Measurements from ENCODE around the gene ABCA8. TPM values are rescaled to one million over a fixed set of nuclear protein-coding genes. Genes with fewer than 3 reads are reported as not detected.
"Not testable (repeated sequence)": the region's sequence is repeated elsewhere in the genome, so short reads cannot be mapped to it uniquely, and the experiment has no call there.

Gene ABCA8
- total RNA-seq, 2 experiments from 2014 or later: not detected

- H3K4me1 Mint-ChIP-seq: no peaks in the 10 kb centered on the region
- H3K27me3 Mint-ChIP-seq: no peaks in the 10 kb centered on the region
- no peaks in the 10 kb centered on the region for H3K36me3 Mint-ChIP-seq (ENCODE audit: low read depth)
- DNase-seq (no peak), ATAC-seq (no peak)
- intact Hi-C loops (cut with DNase I, micrococcal nuclease): no loop called here
- H3K4me3 Mint-ChIP-seq: no peak overlapping the region
- H3K27ac Mint-ChIP-seq: no peak overlapping the region
- peaks cover 3% of the 10 kb centered on the region for H3K9me3 Mint-ChIP-seq (ENCODE audit: low read depth)
- POLR2A ChIA-PET: no interaction called here
- CTCF ChIA-PET: no interaction called here
Observed at GRCh38 chr17:68961214-68961882, 6.2 kb upstream of the ABCA8 start.

- H3K36me3 Mint-ChIP-seq (ENCODE audit: low read depth); H3K4me1 Mint-ChIP-seq; CTCF ChIA-PET; H3K4me3 Mint-ChIP-seq; POLR2A ChIA-PET; H3K9me3 Mint-ChIP-seq (ENCODE audit: low read depth); H3K27ac Mint-ChIP-seq; H3K27me3 Mint-ChIP-seq; intact Hi-C loops (cut with DNase I, micrococcal nuclease): not testable (repeated sequence)
- DNase-seq: peak; percentile 10
- peak; percentile 39 for ATAC-seq
Observed at GRCh38 chr17:68959117-68959516, 3.9 kb upstream of the ABCA8 start.

GRCh38 chr17:68957944-68958343 lies 2.8 kb upstream of the ABCA8 start:
- H3K27me3 Mint-ChIP-seq: no peaks in the 10 kb centered on the region
- ChIA-PET CTCF (no interaction called here), POLR2A (interaction anchor here (0.6 kb wide), 1 partner anchor 549 kb away, joined by 4 read pairs; no protein-coding TSS in a partner anchor)
- H3K9me3 Mint-ChIP-seq (ENCODE audit: low read depth): peaks cover 3% of the 10 kb centered on the region
- DNase-seq (no peak), ATAC-seq (peak; percentile 44)
- intact Hi-C loops (cut with DNase I, micrococcal nuclease): no loop called here
- no peaks in the 10 kb centered on the region for H3K4me1 Mint-ChIP-seq
- no peak overlapping the region for H3K4me3 Mint-ChIP-seq
- H3K27ac Mint-ChIP-seq: no peak overlapping the region
- no peaks in the 10 kb centered on the region for H3K36me3 Mint-ChIP-seq (ENCODE audit: low read depth)

GRCh38 chr17:68954146-68954896 lies 871 bp downstream of the ABCA8 start:
- ChIA-PET CTCF (interaction anchor here (0.5 to 0.6 kb wide), 2 partner anchors 171 to 279 kb away, joined by 3 read pairs; no protein-coding TSS in a partner anchor), POLR2A (no interaction called here)
- Mint-ChIP-seq H3K27me3 (no peaks in the 10 kb centered on the region), H3K4me1 (no peaks in the 10 kb centered on the region), H3K27ac (no peak overlapping the region), H3K4me3 (no peak overlapping the region), H3K9me3 (ENCODE audit: low read depth) (peaks cover 2% of the 10 kb centered on the region), H3K36me3 (ENCODE audit: low read depth) (no peaks in the 10 kb centered on the region)
- intact Hi-C loops (cut with DNase I, micrococcal nuclease): no loop called here
- no peak for ATAC-seq
- DNase-seq: no peak

GRCh38 chr17:68953340-68953997 lies 1.7 kb downstream of the ABCA8 start:
- Mint-ChIP-seq H3K4me1 (no peaks in the 10 kb centered on the region), H3K27me3 (no peaks in the 10 kb centered on the region), H3K36me3 (ENCODE audit: low read depth) (no peaks in the 10 kb centered on the region), H3K27ac (no peak overlapping the region), H3K9me3 (ENCODE audit: low read depth) (no peaks in the 10 kb centered on the region), H3K4me3 (no peak overlapping the region)
- ChIA-PET POLR2A (no interaction called here), CTCF (no interaction called here)
- no peak for ATAC-seq
- no peak for DNase-seq
- intact Hi-C loops (cut with DNase I, micrococcal nuclease): no loop called here

GRCh38 chr17:68950725-68951124 lies 4.5 kb downstream of the ABCA8 start:
- intact Hi-C loops (cut with DNase I, micrococcal nuclease): no loop called here
- H3K4me3 Mint-ChIP-seq: no peak overlapping the region
- DNase-seq: no peak
- H3K36me3 Mint-ChIP-seq (ENCODE audit: low read depth): no peaks in the 10 kb centered on the region
- H3K27me3 Mint-ChIP-seq: no peaks in the 10 kb centered on the region
- CTCF ChIA-PET: no interaction called here
- H3K9me3 Mint-ChIP-seq (ENCODE audit: low read depth): no peaks in the 10 kb centered on the region
- no peak overlapping the region for H3K27ac Mint-ChIP-seq
- ATAC-seq: no peak
- POLR2A ChIA-PET: no interaction called here
- H3K4me1 Mint-ChIP-seq: no peaks in the 10 kb centered on the region

- H3K4me3 Mint-ChIP-seq; intact Hi-C loops (cut with DNase I, micrococcal nuclease): not testable (repeated sequence)
Observed at GRCh38 chr17:68947868-68948267, 7.3 kb downstream of the ABCA8 start.

GRCh38 chr17:68944435-68945035 lies 10.7 kb downstream of the ABCA8 start:
- Mint-ChIP-seq H3K4me1 (no peaks in the 10 kb centered on the region), H3K36me3 (ENCODE audit: low read depth) (no peaks in the 10 kb centered on the region), H3K9me3 (ENCODE audit: low read depth) (no peaks in the 10 kb centered on the region), H3K27ac (no peak overlapping the region), H3K27me3 (peaks cover 2% of the 10 kb centered on the region), H3K4me3 (no peak overlapping the region)
- no peak for ATAC-seq
- DNase-seq: no peak
- ChIA-PET POLR2A (no interaction called here), CTCF (interaction anchor here (0.6 kb wide), 1 partner anchor 325 kb away, joined by 3 read pairs; no protein-coding TSS in a partner anchor)
- intact Hi-C loops (cut with DNase I, micrococcal nuclease): no loop called here

More at GRCh38 chr17:68947868-68948267, 7.3 kb downstream of the ABCA8 start:
- H3K27ac Mint-ChIP-seq; H3K36me3 Mint-ChIP-seq (ENCODE audit: low read depth); CTCF ChIA-PET; ATAC-seq; POLR2A ChIA-PET; H3K27me3 Mint-ChIP-seq; DNase-seq; H3K9me3 Mint-ChIP-seq (ENCODE audit: low read depth); H3K4me1 Mint-ChIP-seq: not testable (repeated sequence)

- H3K4me1 Mint-ChIP-seq; POLR2A ChIA-PET; CTCF ChIA-PET; DNase-seq; H3K9me3 Mint-ChIP-seq (ENCODE audit: low read depth); ATAC-seq; H3K36me3 Mint-ChIP-seq (ENCODE audit: low read depth); H3K27me3 Mint-ChIP-seq; intact Hi-C loops (cut with DNase I, micrococcal nuclease); H3K4me3 Mint-ChIP-seq; H3K27ac Mint-ChIP-seq: not testable (repeated sequence)
Observed at GRCh38 chr17:68943812-68944182, 11.4 kb downstream of the ABCA8 start.

GRCh38 chr17:68943123-68943811 lies 11.9 kb downstream of the ABCA8 start:
- CTCF ChIA-PET: interaction anchor here (1.2 kb wide), 1 partner anchor 41 kb away, joined by 3 read pairs; no protein-coding TSS in a partner anchor
- DNase-seq (no peak), ATAC-seq (no peak)
- Mint-ChIP-seq H3K27ac (no peak overlapping the region), H3K4me1 (no peaks in the 10 kb centered on the region), H3K36me3 (ENCODE audit: low read depth) (no peaks in the 10 kb centered on the region), H3K4me3 (no peak overlapping the region), H3K9me3 (ENCODE audit: low read depth) (no peaks in the 10 kb centered on the region), H3K27me3 (peaks cover 2% of the 10 kb centered on the region)
- intact Hi-C loops (cut with DNase I, micrococcal nuclease): no loop called here
- POLR2A ChIA-PET: no interaction called here

- no peaks in the 10 kb centered on the region for H3K9me3 Mint-ChIP-seq (ENCODE audit: low read depth)
- no peaks in the 10 kb centered on the region for H3K4me1 Mint-ChIP-seq
- no peak overlapping the region for H3K27ac Mint-ChIP-seq
- no peak overlapping the region for H3K4me3 Mint-ChIP-seq
- POLR2A ChIA-PET: no interaction called here
- no peak for DNase-seq
- intact Hi-C loops (cut with DNase I, micrococcal nuclease): no loop called here
- CTCF ChIA-PET: interaction anchor here (1.2 kb wide), 1 partner anchor 41 kb away, joined by 3 read pairs; no protein-coding TSS in a partner anchor
- H3K27me3 Mint-ChIP-seq: peaks cover 4% of the 10 kb centered on the region
- ATAC-seq: no peak
- H3K36me3 Mint-ChIP-seq (ENCODE audit: low read depth): no peaks in the 10 kb centered on the region
Observed at GRCh38 chr17:68942389-68942788, 12.8 kb downstream of the ABCA8 start.

All from activated CD4-positive, alpha-beta T cell treated with anti-CD3 and anti-CD28 coated beads for 36 hours (primary cell).